Right atrium auricular region (tissue), 2 donors: ENCODE data around the gene LENG9. TPM values are rescaled to one million over a fixed set of nuclear protein-coding genes. Genes with fewer than 3 reads are reported as not detected.
"Not testable (repeated sequence)": the region's sequence is repeated elsewhere in the genome, so short reads cannot be mapped to it uniquely, and the experiment has no call there.

Experiments
- DNase-seq: peaks from one replicate; pipeline ENCODE4 v3.0.0-alpha.2; 2019; ENCODE audit warnings: low spot score
- H3K27ac ChIP-seq, 2 donors: fragments of 200-600 bp; sonication (generic); 1 replicate in 1 of 2; 2 replicates in 1 of 2; pipeline ENCODE4 v1.5.1; 2016 to 2019
- H3K27me3 ChIP-seq, 2 donors: fragments of 200-600 bp; sonication (generic); one replicate each; pipeline versions ENCODE4 v1.5.1 to v1.6.0; 2017 to 2019
- H3K36me3 ChIP-seq: fragments of 200-600 bp; sonication (generic); one replicate; pipeline ENCODE4 v1.5.1; 2016
- H3K4me1 ChIP-seq, 2 donors: fragments of 200-600 bp; sonication (generic); one replicate each; pipeline versions ENCODE4 v1.5.1 to v1.6.0; 2017 to 2019
- H3K4me3 ChIP-seq, 2 donors: fragments of 200-600 bp; sonication (generic); 1 replicate in 1 of 2; 2 replicates in 1 of 2; pipeline ENCODE4 v1.5.1; 2017 to 2019; ENCODE audit warnings: mild to moderate bottlenecking in 1 of 2, moderate library complexity in 1 of 2
- H3K9me3 ChIP-seq, 2 donors: fragments of 200-600 bp; sonication (generic); one replicate each; pipeline ENCODE4 v1.5.1; 2019
- total RNA-seq, 2 donors: library from RNA; depleted of rRNA; stranded (reverse); fragments of >200 nt; gene quantifications; one replicate each; pipeline ENCODE4 v1.1.0, GENCODE V29; 2016
- TF ChIP-seq, protein P1 (sequence below), 2 donors: fragments of 200-600 bp; sonication (generic); IDR thresholded peaks; one replicate each; pipeline ENCODE4 v1.5.1; 2019; ENCODE audit warnings: antibody characterized with exemption in 2 of 2

The LENG9 gene
- 1 to 10 TPM; 2.1 to 4.9 TPM for total RNA-seq

DNA sequence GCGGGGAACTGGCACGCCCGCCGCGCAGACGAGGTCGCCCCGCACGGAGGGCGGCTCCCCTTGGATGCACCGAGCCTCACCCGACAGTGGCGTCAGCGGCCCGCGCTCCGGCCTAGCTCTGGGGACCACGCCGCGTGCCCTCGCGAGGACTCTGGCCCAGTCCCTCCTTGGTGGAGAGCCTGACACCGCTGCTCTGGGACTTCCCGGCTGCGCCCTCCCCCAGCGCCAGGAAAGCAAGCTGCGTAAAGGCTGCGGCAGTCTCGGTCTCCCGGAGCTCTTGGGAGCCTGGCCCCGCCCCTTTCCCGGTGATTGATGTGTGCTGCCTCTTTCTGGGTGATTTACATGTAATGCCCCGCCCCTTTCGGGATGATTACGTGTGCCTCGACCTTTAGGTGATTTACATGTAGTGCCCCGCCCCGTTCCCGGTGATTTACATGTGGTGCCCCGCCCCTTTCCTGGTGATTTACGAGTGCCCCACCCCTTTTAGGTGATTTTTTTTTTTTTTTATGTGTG lies at the start of gene LENG9:
TSS of gene LENG9 (minus strand) at position 248 of the 513 bp plus-strand sequence. CDS start 252 bp downstream, outside the sequence.
- peak within 1 kb of the TSS; percentile 53 to 72 for H3K4me3 ChIP-seq
- peak within 1 kb of the TSS; percentile 96 to 97 for H3K27ac ChIP-seq
- H3K27me3 ChIP-seq = no peaks in the 10 kb centered on the region
- DNase-seq = peak; percentile 100
- peaks cover 34% of the 10 kb centered on the region for H3K36me3 ChIP-seq
- TF ChIP-seq, protein P1, sequence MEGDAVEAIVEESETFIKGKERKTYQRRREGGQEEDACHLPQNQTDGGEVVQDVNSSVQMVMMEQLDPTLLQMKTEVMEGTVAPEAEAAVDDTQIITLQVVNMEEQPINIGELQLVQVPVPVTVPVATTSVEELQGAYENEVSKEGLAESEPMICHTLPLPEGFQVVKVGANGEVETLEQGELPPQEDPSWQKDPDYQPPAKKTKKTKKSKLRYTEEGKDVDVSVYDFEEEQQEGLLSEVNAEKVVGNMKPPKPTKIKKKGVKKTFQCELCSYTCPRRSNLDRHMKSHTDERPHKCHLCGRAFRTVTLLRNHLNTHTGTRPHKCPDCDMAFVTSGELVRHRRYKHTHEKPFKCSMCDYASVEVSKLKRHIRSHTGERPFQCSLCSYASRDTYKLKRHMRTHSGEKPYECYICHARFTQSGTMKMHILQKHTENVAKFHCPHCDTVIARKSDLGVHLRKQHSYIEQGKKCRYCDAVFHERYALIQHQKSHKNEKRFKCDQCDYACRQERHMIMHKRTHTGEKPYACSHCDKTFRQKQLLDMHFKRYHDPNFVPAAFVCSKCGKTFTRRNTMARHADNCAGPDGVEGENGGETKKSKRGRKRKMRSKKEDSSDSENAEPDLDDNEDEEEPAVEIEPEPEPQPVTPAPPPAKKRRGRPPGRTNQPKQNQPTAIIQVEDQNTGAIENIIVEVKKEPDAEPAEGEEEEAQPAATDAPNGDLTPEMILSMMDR (IDR thresholded peaks at IDR 0.05) = no peak
- no peaks in the 10 kb centered on the region for H3K9me3 ChIP-seq
- H3K4me1 ChIP-seq = peaks cover 0 to 36% of the 10 kb centered on the region in 2 donors

DNA sequence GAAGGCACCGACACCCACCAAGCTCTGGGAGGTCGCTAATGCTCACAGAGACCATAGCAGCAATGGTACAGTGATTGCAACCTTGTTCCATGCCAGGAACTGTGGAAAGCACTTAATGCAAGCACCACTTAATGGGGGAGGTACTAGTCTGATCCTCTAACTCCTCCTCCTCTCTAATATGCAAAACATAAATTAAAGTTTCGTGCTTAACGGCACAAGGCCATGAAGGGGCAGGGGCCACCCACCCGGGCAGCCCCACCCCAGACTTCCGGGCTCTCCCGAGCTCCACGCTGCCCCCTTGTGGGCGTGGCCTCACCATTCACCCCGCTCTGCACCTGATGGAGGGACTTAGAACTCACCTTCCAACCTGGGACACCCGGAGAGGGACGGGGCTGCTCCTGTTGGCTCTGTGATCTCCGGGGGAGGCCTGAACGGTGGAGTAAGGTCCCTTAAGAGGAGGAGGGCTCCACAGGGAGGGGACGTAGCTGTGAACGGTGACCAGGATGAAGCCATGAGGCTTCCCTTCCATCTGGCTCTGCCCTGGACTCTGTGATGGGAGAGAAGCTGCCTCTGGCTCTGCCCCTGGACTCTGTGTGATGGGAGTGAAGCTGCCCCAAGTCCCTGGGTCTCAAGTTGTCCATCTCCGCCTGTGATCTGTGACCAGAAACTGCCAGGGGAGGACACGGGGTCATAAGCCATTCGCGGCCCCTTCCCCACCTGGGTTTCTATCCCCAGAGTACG lies 45.8 kb upstream of the LENG9 start:
- not testable (repeated sequence) for H3K36me3 ChIP-seq, H3K27ac ChIP-seq, H3K27me3 ChIP-seq, H3K4me1 ChIP-seq, H3K9me3 ChIP-seq, DNase-seq, H3K4me3 ChIP-seq

DNA sequence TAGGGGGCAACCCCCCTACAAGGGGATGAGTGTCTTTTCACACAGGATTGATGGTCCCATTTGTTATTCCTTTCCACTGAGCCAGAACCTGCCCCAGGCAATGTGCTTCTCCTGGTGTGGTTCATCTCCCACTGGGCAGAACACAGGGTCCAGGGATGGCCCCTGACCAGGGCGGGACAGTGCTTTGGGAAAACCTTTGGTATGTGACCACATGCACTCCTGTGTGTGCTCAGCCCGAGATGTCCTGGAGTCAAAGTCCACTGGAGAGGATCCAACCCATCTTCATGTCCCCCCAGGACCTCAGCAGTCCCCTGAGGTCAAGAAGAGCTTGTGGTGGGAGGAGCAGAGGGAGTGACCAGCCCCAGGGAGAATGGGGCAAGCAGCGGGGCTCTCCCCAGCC lies 44.9 kb upstream of the LENG9 start:
- H3K36me3 ChIP-seq, H3K4me3 ChIP-seq, DNase-seq, H3K9me3 ChIP-seq, H3K27ac ChIP-seq, H3K27me3 ChIP-seq, H3K4me1 ChIP-seq: not testable (repeated sequence)

DNA sequence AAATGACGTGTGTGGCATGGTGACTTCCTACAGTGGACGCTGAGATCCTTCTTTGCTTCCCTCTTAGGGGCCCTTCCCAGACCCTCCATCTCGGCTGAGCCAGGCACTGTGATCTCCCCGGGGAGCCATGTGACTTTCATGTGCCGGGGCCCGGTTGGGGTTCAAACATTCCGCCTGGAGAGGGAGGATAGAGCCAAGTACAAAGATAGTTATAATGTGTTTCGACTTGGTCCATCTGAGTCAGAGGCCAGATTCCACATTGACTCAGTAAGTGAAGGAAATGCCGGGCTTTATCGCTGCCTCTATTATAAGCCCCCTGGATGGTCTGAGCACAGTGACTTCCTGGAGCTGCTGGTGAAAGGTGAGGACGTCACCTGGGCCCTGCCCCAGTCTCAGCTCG lies 44.2 kb upstream of the LENG9 start:
- H3K4me3 ChIP-seq = no peak overlapping the region
- H3K4me1 ChIP-seq = no peaks in the 10 kb centered on the region
- TF ChIP-seq, protein P1 (IDR thresholded peaks at IDR 0.05) = no peak
- H3K36me3 ChIP-seq = no peaks in the 10 kb centered on the region
- H3K27me3 ChIP-seq = no peaks in the 10 kb centered on the region
- H3K27ac ChIP-seq = no peak overlapping the region
- H3K9me3 ChIP-seq = no peaks in the 10 kb centered on the region
- DNase-seq = no peak

DNA sequence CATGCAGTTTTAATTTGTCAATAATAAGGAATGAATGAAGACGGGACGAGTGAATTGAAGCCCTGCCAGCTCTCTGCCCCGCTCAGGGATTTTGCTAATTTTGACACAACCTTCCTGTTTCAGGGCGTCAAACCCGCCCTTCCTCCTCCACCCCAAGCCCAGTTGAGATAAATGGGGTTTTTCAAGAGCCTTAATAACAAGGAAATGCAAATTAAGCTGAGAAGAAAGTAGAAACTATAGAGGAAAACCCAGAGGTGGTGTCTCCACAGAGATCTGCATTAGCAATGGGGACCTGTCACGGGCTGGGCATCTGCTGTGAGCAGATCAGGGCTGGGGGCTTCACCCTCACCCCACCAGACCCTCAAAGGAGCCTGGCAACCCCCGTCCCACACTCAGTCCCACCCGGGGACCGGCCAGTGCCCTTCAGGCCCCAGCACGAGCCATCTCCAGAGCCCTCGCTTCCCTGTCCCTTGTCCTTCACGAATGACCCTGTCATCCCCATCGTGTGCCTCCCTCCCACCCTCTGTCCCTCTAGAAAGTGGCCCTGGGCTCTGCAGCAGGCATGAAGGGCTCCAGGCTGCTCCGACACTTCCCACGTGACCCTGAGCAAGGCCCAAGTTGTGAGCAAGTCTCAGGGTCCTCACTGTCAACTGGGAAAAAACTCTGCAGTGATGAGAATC lies 43.6 kb upstream of the LENG9 start:
- not testable (repeated sequence) for H3K27ac ChIP-seq, H3K9me3 ChIP-seq, H3K4me3 ChIP-seq, H3K4me1 ChIP-seq, H3K36me3 ChIP-seq, H3K27me3 ChIP-seq, DNase-seq

DNA sequence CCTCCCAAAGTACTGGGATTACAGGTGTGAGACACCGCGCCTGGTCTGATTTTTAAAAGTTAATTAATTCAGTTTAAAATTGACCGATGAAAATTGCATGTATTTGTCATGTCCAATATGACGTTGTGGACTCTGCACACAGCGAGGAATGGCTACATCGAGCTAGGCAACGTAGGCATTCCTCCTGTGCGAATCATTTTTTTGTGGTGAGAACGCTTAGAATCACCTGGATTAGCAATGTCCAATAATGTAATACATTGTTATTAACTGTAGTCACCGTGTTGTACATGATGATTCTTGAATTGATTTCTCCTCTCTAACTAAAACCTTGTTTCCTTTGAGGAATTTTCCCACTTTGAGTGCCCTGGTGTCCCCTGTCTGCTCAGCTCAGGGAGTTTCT lies 42.5 kb upstream of the LENG9 start:
- H3K4me1 ChIP-seq = no peaks in the 10 kb centered on the region
- no peaks in the 10 kb centered on the region for H3K27me3 ChIP-seq
- H3K27ac ChIP-seq = no peak overlapping the region
- TF ChIP-seq, protein P1 (IDR thresholded peaks at IDR 0.05) = no peak
- DNase-seq = no peak
- H3K9me3 ChIP-seq = no peaks in the 10 kb centered on the region
- no peaks in the 10 kb centered on the region for H3K36me3 ChIP-seq
- H3K4me3 ChIP-seq = no peak overlapping the region

DNA sequence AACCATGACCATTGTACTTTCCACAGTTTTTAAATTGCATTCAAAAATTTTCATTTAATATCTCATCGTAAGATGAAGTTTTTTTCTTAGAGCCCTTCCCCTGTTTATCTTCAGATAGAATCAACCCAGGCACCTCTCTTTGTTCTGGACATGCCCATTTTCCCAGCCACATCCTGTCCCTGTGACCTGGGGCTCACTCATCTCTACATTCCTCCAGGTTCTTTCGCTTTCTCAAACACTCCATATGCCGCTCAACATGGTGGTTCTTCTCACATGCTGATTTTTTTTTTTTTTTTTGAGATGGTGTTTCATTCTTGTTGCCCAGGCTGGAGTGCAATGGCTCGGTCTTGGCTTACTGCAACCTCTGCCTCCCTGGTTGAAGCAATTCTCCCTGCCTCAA lies 42.0 kb upstream of the LENG9 start:
- H3K27ac ChIP-seq, DNase-seq, H3K27me3 ChIP-seq, H3K36me3 ChIP-seq, H3K9me3 ChIP-seq, H3K4me3 ChIP-seq, H3K4me1 ChIP-seq: not testable (repeated sequence)
